Activated naive CD4-positive, alpha-beta T cell treated with anti-CD3 and anti-CD28 coated beads, Interleukin-2, amount 50 U/mL, for 16 hours (primary cell): ENCODE results near the gene ISOC2.
"Not testable (repeated sequence)": the region's sequence is repeated elsewhere in the genome, so short reads cannot be mapped to it uniquely, and the experiment has no call there.

Experiments used
- DNase-seq: peaks from one replicate; pipeline ENCODE4 v3.0.0-alpha.2; 2020

Gene ISOC2

GRCh38 chr19:55456347-55456746 is 5.1 kb downstream of the ISOC2 start:
- no peak for DNase-seq

- DNase-seq: no peak
These were observed 5.7 kb downstream of the ISOC2 start for GRCh38 chr19:55455576-55456235.

- peak; percentile 53 for DNase-seq
These were observed 6.6 kb downstream of the ISOC2 start for GRCh38 chr19:55454787-55455243.

GRCh38 chr19:55453511-55454260 is 7.8 kb downstream of the ISOC2 start:
- no peak for DNase-seq

- peak; percentile 32 for DNase-seq
These were observed 8.6 kb downstream of the ISOC2 start for GRCh38 chr19:55452749-55453346.

GRCh38 chr19:55451965-55452748 is 9.3 kb downstream of the ISOC2 start:
- no peak for DNase-seq

- DNase-seq: no peak
These were observed 10.1 kb downstream of the ISOC2 start for GRCh38 chr19:55451163-55451964.

- no peak for DNase-seq
These were observed 12.0 kb downstream of the ISOC2 start for GRCh38 chr19:55449469-55449868.

GRCh38 chr19:55448175-55448490 is 13.3 kb downstream of the ISOC2 start:
- DNase-seq: not testable (repeated sequence)

GRCh38 chr19:55447421-55448174 is 13.8 kb downstream of the ISOC2 start:
- no peak for DNase-seq

- no peak for DNase-seq
These were observed 15.4 kb downstream of the ISOC2 start for GRCh38 chr19:55446060-55446459.

- DNase-seq: no peak
These were observed 16.8 kb downstream of the ISOC2 start for GRCh38 chr19:55444646-55445045.

- no peak for DNase-seq
These were observed 17.5 kb downstream of the ISOC2 start for GRCh38 chr19:55443824-55444480.

GRCh38 chr19:55443045-55443823 is 18.2 kb downstream of the ISOC2 start, which contains the start of gene SHISA7:
TSS of gene SHISA7 (minus strand) at chr19:55443300. CDS start at chr19:55442863, 437 bp downstream.
- DNase-seq: no peak

GRCh38 chr19:55442372-55442961 is 19.0 kb downstream of the ISOC2 start:
- peak; percentile 36 for DNase-seq

- no peak for DNase-seq
These were observed 19.6 kb downstream of the ISOC2 start for GRCh38 chr19:55441692-55442321.

- no peak for DNase-seq
These were observed 20.1 kb downstream of the ISOC2 start for GRCh38 chr19:55441319-55441691.

GRCh38 chr19:55440411-55441105 is 20.9 kb downstream of the ISOC2 start:
- no peak for DNase-seq

- DNase-seq: no peak
These were observed 22.4 kb downstream of the ISOC2 start for GRCh38 chr19:55439052-55439451.
